SK-N-SH treated with all-trans-retinoic acid at 6 μM for 48 hours (cell line): Measurements from ENCODE around the gene KCNT1.

ENCODE experiments used
- BACH2 ChIP-seq: fragments of 250-450 bp; sonication (Bioruptor Pico); IDR thresholded peaks from 2 replicates; pipeline ENCODE4 v1.9.0; 2021; ENCODE audit warnings: mild to moderate bottlenecking, borderline replicate concordance
- CSDC2 ChIP-seq: fragments of 250-450 bp; sonication (Bioruptor Pico); IDR thresholded peaks from 2 replicates; pipeline ENCODE4 v1.5.0; 2020; ENCODE audit warnings: mild to moderate bottlenecking, moderate library complexity
- ZFP30 ChIP-seq: fragments of 450-650 bp; formaldehyde crosslinking; IDR thresholded peaks from 2 replicates; pipeline ENCODE4 v1.5.0; 2022; ENCODE audit warnings: mild to moderate bottlenecking, moderate library complexity

DNA sequence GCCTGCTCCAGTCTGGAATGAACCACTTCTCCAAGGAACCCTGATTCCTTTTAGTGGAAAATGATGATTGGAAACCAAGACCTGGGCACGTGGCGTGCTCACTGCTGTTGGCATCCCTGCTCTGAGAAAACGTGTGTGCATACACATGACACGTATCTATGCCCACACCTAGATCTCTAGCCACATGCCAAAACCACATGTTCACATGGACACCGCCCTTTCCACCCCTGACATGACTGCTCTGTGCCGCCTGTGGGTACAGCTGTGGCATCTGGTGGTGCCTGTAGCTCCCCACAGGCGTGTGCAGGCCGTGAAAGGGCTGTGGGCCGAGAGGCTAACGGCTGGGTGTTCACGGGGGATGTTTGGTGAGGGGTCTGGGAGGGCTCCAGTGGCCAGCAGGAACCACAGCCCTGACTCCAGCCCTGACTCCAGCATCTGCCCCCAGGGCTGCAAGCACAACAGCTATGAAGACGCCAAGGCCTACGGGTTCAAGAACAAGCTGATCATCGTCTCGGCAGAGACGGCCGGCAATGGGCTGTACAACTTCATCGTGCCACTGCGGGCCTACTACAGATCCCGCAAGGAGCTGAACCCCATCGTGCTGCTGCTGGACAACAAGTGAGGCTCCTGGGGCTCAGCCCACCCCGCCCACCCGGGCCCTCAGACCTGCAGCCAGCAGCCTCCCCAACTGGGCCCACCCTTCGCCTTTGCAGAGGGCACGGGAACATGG, 75.1 kb downstream of the KCNT1 start:
- TF ChIP-seq CSDC2 (CRISPR knock-in tag) (no peak), BACH2 (CRISPR knock-in tag) (no peak), ZFP30 (CRISPR knock-in tag) (no peak)
